Measurements from ENCODE around the gene PGC. TPM values are rescaled to one million over a fixed set of nuclear protein-coding genes. Genes with fewer than 3 reads are reported as not detected.

The PGC gene
- total and polyA plus RNA-seq, 9 donors: 0.53 to 0.94 (median 0.81) TPM; not detected in 6

GRCh38 chr6:41705311-41705995 lies 41.7 kb downstream of the PGC start:
- H3K4me1 ChIP-seq (ENCODE audit: insufficient read depth): peaks cover 1% of the 10 kb centered on the region
- TF ChIP-seq EP300 (IDR thresholded peaks at IDR 0.05) (no peak), POLR2A (IDR thresholded peaks at IDR 0.05) (no peak), CTCF (IDR thresholded peaks at IDR 0.05) (no peak)
- WGBS, 3 donors: 84 to 93% (median 89%) methylated on average over 12 of the region's 12 CpGs
- intact Hi-C loops (cut with DNase I): no loop called here
- H3K4me3 ChIP-seq: no peak overlapping the region
- H3K36me3 ChIP-seq: no peaks in the 10 kb centered on the region
- H3K27ac ChIP-seq: no peak overlapping the region
- no peaks in the 10 kb centered on the region for H3K27me3 ChIP-seq
- DNase-seq: no peak
- H3K9me3 ChIP-seq: no peaks in the 10 kb centered on the region

GRCh38 chr6:41704656-41705310 lies 42.4 kb downstream of the PGC start:
- H3K27ac ChIP-seq: no peak overlapping the region
- no peak overlapping the region for H3K4me3 ChIP-seq
- intact Hi-C loops (cut with DNase I): no loop called here
- H3K9me3 ChIP-seq: no peaks in the 10 kb centered on the region
- peaks cover 1% of the 10 kb centered on the region for H3K4me1 ChIP-seq (ENCODE audit: insufficient read depth)
- H3K27me3 ChIP-seq: no peaks in the 10 kb centered on the region
- TF ChIP-seq CTCF (IDR thresholded peaks at IDR 0.05) (no peak), EP300 (IDR thresholded peaks at IDR 0.05) (no peak), POLR2A (IDR thresholded peaks at IDR 0.05) (no peak)
- DNase-seq: no peak
- 83 to 93% (median 87%) methylated on average over 5 of the region's 5 CpGs for WGBS, 3 donors
- H3K36me3 ChIP-seq: no peaks in the 10 kb centered on the region

GRCh38 chr6:41704028-41704427 lies 43.2 kb downstream of the PGC start:
- Histone ChIP-seq H3K27me3 (no peaks in the 10 kb centered on the region), H3K27ac (no peak overlapping the region), H3K36me3 (no peaks in the 10 kb centered on the region), H3K4me1 (ENCODE audit: insufficient read depth) (peaks cover 1% of the 10 kb centered on the region), H3K9me3 (no peaks in the 10 kb centered on the region), H3K4me3 (no peak overlapping the region)
- TF ChIP-seq EP300 (IDR thresholded peaks at IDR 0.05): no peak
- no peak for TF ChIP-seq CTCF (IDR thresholded peaks at IDR 0.05)
- no peak for TF ChIP-seq POLR2A (IDR thresholded peaks at IDR 0.05)
- WGBS, 3 donors: 72 to 84% (median 78%) methylated on average over 7 of the region's 7 CpGs
- intact Hi-C loops (cut with DNase I): no loop called here
- no peak for DNase-seq

GRCh38 chr6:41702771-41703494 lies 44.3 kb downstream of the PGC start:
- DNase-seq: no peak
- intact Hi-C loops (cut with DNase I): no loop called here
- 86 to 87% (median 87%) methylated on average over 14 of the region's 14 CpGs for WGBS, 3 donors
- H3K27me3 ChIP-seq: no peaks in the 10 kb centered on the region
- no peaks in the 10 kb centered on the region for H3K36me3 ChIP-seq
- H3K27ac ChIP-seq: no peak overlapping the region
- no peak for TF ChIP-seq CTCF (IDR thresholded peaks at IDR 0.05)
- no peak for TF ChIP-seq EP300 (IDR thresholded peaks at IDR 0.05)
- TF ChIP-seq POLR2A (IDR thresholded peaks at IDR 0.05): no peak
- H3K4me1 ChIP-seq (ENCODE audit: insufficient read depth): peaks cover 5% of the 10 kb centered on the region
- no peak overlapping the region for H3K4me3 ChIP-seq
- H3K9me3 ChIP-seq: no peaks in the 10 kb centered on the region

Data from ovary (tissue), 9 donors.